GM21526 (cell line): ENCODE measurements around the gene PPP1R1B.

Experiments used
- ATAC-seq: cut with Tn5 transposase; IDR thresholded peaks from one replicate; pipeline ENCODE4 v1.9.1; 2021; ENCODE audit warnings: moderate library complexity; ENCODE audit not compliant: unreplicated experiment, low FRiP score

PPP1R1B gene

GRCh38 chr17:39678340-39679116 is 51.8 kb downstream of the PPP1R1B start:
- no peak for ATAC-seq

GRCh38 chr17:39679521-39680192 is 52.9 kb downstream of the PPP1R1B start:
- no peak for ATAC-seq

GRCh38 chr17:39683295-39683939 is 56.7 kb downstream of the PPP1R1B start:
- ATAC-seq = no peak

GRCh38 chr17:39684369-39685192 is 57.8 kb downstream of the PPP1R1B start:
- ATAC-seq = no peak
